Measurements from ENCODE around the gene BCL7A.
"Not testable (repeated sequence)": the region's sequence is repeated elsewhere in the genome, so short reads cannot be mapped to it uniquely, and the experiment has no call there.

The BCL7A gene

DNA sequence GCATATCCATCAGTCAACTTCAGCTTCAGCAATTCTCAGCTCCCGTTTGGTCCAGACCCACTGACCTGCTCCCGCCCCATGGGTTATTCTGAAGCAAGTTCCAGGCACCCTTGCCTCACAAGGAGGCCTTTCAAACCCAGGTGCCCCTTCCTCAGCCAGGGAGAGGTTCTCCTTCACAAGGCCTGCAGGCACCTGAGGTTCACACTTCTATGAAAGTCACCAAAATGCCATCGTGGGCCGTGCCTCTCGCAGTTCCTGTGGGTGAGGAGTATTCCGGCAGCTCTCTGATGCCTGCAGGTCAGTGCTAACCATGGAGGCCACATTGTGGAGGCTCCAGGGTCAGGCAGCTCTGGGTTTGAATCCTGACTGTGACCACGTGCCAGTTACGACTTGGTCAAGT is 40.2 kb upstream of the BCL7A start:
- TF ChIP-seq, protein P1, sequence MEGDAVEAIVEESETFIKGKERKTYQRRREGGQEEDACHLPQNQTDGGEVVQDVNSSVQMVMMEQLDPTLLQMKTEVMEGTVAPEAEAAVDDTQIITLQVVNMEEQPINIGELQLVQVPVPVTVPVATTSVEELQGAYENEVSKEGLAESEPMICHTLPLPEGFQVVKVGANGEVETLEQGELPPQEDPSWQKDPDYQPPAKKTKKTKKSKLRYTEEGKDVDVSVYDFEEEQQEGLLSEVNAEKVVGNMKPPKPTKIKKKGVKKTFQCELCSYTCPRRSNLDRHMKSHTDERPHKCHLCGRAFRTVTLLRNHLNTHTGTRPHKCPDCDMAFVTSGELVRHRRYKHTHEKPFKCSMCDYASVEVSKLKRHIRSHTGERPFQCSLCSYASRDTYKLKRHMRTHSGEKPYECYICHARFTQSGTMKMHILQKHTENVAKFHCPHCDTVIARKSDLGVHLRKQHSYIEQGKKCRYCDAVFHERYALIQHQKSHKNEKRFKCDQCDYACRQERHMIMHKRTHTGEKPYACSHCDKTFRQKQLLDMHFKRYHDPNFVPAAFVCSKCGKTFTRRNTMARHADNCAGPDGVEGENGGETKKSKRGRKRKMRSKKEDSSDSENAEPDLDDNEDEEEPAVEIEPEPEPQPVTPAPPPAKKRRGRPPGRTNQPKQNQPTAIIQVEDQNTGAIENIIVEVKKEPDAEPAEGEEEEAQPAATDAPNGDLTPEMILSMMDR (IDR thresholded peaks at IDR 0.05; ENCODE audit: borderline replicate concordance, insufficient read depth, low read depth, low read length): no peak
- no peak overlapping the region for H3K4me3 ChIP-seq (ENCODE audit: low read depth, low read length)

DNA sequence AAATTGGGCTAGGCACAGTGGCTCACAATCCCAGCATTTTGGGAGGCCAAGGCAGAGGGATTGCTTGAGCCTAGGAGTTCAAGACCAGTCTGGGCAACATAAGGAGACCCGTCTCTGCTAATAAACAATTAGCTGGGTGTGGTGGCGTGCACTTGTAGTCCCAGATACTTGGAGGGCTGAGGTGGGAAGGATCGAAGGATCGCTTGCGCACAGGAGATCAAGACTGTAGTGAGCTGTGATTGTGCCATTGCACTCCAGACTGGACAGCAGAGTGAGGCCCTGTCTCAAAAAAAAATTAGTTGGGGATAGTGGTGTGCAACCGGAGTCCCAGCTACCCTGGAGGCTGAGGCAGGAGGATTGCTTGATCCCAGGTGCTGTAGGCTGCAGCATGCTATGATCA is 38.7 kb upstream of the BCL7A start:
- TF ChIP-seq, protein P1 (IDR thresholded peaks at IDR 0.05; ENCODE audit: borderline replicate concordance, insufficient read depth, low read depth, low read length): no peak
- no peak overlapping the region for H3K4me3 ChIP-seq (ENCODE audit: low read depth, low read length)

DNA sequence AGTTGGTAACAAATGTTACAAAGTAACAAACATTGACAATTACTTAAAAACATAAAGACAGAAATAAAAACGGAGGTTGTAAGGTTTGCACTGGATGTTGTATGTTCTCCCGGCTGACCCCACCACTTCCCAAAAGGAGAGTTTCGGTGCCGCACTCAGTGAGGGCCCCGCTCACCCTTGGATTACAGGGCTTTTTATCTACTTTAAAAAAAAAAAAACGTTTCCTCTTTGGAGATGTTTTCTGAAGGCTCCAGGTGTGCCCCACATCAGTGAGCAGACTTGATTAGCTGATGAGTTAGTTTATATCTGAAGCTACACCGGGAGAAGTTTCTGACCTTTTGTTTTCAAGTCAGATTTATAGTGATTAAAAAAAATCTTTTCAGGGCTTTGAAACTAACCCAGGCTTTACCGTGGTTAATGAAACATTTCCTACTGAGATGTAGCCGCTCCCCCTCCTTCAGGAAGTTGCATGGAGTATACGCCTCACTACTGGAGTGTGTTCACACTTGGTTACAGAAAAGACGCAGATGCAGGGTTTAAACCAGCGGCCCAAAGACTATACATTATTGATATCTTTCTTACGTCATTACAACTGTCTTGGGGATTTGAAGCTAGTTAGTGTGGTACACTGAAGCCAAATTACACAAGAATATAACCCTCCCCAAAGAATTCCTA is 38.0 kb upstream of the BCL7A start:
- TF ChIP-seq, protein P1 (IDR thresholded peaks at IDR 0.05; ENCODE audit: borderline replicate concordance, insufficient read depth, low read depth, low read length): no peak
- H3K4me3 ChIP-seq (ENCODE audit: low read depth, low read length): no peak overlapping the region

DNA sequence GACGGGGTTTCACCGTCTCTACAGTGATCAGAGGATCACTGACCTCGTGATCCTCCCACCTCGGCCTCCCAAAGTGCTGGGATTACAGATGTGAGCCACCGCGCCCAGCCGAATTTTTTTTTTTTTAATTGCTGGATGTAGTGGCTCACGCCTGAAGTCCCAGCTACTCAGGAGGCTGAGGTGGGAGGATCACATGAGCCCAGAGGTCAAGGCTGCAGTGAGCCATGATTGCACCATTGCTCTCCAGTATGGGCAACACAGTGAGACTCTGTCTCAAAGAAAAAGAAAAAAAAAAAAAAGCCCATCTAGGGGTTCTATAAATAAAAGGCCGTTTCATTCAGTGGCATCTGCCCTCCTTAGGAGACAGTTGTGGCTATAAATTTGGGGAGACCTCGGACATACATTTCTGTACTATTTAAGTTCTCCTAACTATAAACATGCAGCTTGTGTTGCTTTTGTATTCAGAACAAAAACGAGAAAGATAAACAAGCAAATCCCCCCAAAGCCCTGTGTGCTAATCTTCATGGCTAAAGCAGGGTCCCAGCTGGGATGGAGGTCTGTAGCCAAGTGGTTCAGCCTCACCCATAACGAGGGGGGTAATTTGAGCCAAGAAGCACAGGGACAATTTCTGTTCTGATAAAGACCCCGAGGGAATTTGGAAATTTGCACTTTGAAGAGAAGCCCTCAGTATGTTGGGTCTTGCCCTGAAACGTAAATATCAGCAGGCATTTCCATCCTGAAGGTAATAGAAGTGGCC is 35.0 kb upstream of the BCL7A start:
- TF ChIP-seq, protein P1 (IDR thresholded peaks at IDR 0.05; ENCODE audit: borderline replicate concordance, insufficient read depth, low read depth, low read length): no peak
- H3K4me3 ChIP-seq (ENCODE audit: low read depth, low read length): no peak overlapping the region

DNA sequence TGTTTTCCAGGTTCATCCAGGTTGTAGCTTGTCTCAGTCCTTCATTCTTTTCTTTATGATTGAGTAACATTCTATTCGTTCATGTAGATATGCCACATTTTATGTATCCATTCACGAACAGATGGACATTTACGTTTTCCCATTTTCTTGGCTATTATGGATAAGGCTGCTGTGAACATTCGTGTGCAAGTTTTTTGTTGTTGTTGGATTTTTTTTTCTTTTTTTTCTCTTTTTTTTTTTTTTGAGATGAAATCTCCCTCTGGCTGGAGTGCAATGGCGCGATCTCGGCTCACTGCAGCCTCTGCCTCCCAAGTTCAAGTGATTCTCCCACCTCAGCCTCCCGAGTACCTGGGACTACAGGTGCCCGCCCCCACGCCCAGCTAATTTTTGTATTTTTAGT is 33.2 kb upstream of the BCL7A start:
- not testable (repeated sequence) for H3K4me3 ChIP-seq (ENCODE audit: low read depth, low read length)

DNA sequence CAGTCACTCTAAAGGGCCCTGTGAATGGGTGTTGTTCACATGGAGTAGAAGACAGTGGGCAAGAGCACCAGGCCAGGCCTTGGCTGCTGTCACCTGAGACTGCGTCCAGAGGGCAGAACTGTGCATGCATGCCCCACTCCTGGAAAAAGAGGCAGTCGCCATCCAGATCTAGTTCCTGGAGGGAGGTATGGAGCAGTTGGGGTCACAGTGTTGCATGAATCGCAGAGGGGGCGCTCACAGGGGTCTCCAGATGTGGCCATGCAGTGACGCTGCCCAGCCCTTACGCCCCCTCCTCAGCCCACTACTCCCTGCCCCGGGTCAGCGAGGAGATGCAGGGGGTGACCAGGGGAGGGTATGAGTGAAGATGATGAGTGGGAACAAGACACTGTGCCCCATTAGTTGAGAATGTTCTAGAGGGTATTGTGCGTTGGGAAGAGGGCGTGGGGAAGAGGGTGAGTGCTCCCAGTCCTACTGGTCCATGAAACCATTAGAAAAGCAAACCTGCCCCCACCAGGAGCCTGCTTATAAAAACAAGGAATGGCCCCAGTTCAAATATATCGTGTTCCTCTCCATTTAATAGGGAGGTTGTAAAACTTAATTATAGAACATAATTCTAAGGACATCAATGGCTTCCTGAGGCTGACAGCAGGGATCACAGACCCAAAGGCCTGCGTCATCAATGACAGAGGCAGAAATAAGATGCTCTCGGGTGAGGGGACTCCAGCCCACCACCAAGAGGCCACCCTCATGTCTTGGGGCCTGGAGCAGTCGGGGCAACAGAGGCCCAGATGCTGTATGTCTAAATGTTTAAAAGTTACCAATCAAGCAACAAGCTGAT is 32.2 kb upstream of the BCL7A start:
- TF ChIP-seq, protein P1 (IDR thresholded peaks at IDR 0.05; ENCODE audit: borderline replicate concordance, insufficient read depth, low read depth, low read length): no peak
- no peak overlapping the region for H3K4me3 ChIP-seq (ENCODE audit: low read depth, low read length)

DNA sequence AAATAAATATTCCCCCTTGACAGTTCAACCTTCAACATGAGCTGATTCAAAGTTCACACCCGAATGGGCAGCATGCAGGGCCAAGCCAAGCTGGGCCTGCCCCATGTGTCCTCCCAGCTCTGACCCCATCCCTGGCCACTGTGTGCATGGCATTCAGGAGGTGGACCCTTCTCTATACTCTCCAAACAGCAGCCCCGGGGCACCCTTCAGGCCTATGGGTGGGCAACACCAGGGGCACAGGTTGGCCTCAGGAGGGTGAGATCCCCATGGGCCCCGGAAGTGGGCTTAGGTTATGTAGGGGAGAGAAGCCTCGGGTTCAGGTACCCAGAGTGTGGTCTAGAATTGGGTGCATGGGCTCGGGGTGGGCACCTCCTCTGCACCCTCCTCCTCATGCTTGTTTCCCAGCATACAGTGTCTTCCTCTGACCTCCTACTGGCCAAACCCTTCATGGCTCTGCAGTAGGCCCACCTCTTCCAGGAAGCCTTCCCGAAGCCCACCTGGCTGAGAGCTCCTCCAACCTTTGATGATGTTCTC is 31.5 kb upstream of the BCL7A start:
- TF ChIP-seq, protein P1 (IDR thresholded peaks at IDR 0.05; ENCODE audit: borderline replicate concordance, insufficient read depth, low read depth, low read length): no peak
- no peak overlapping the region for H3K4me3 ChIP-seq (ENCODE audit: low read depth, low read length)

Data from GM12875 (cell line).